Esophagus muscularis mucosa (tissue), 4 donors: ENCODE results near the gene ZSCAN22.
A peak's percentile ranks its signal among the peaks of the same experiment; 100 is the strongest.

Source experiments
- EP300 ChIP-seq: sonication (generic); formaldehyde crosslinking; IDR thresholded peaks from one replicate; pipeline ENCODE4 v1.6.1; 2017; ENCODE audit warnings: antibody characterized with exemption
- POLR2A ChIP-seq: fragments of 450-650 bp; IDR thresholded peaks from one replicate; pipeline ENCODE4 v1.6.1; 2017; ENCODE audit warnings: antibody characterized with exemption, moderate library complexity, mild to moderate bottlenecking, low read depth
- POLR2AphosphoS5 ChIP-seq, 2 donors: sonication (generic); formaldehyde crosslinking; IDR thresholded peaks; one replicate each; pipeline ENCODE4 v1.6.1; 2017; ENCODE audit warnings: antibody characterized with exemption in 2 of 2
- TF ChIP-seq, protein P1 (sequence below), 3 experiments: fragments of 200-600 bp in 2 of 3; fragments of 450-650 bp in 1 of 3; sonication (generic) in 2 of 3; IDR thresholded peaks; one replicate each; pipeline ENCODE4 v1.5.1; 2017 to 2019; ENCODE audit warnings: antibody characterized with exemption in 3 of 3, mild to moderate bottlenecking in 2 of 3, moderate library complexity in 1 of 3

DNA sequence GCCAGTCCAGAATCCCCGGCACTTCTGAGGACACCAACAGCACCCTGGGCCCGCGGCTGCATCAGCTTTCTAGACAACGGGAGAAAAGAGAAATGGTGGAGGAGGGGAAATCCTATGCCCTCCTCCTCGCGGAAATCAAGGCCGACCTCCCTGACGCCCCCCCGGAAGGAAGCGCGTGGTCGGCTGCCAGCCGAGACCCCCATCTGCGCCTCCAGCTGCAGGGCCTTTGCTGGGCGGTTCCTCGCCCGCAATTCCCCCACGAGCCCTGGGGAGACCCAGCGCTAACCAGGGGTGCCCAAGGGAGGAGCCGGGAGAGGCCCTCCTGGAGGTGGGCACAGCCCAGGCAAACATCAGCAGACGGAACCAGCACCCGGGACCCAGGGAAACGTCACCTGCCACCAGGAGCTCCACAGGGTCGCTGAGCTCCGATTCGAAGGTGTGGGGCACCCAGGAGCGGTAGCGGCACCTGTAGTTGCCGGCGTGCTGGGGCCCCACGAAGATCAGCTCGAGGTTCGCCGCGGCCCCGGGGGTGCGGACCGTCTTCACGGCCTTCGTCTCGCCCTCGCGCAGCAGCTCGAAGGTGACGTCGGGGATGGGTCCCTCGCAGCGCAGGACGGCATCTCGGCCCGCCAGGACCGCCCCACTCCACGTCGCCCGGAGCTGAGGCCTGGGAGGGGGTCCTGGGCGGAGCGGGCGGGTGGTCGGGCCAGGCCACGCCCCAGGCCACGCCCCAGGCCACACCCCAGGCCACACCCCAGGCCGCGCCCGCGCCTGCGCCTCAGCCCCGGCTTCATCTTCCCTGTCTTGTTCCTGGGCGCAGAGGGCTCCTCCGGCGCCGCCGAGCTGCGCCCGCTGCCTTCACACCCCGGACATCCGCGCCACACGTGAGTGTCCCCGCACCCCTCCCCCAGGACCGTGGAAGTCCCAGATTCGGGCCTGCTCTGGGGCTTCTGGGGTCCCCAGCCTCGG, 20.5 kb downstream of the ZSCAN22 start:
- TF ChIP-seq EP300: no peak
- TF ChIP-seq, protein P1, sequence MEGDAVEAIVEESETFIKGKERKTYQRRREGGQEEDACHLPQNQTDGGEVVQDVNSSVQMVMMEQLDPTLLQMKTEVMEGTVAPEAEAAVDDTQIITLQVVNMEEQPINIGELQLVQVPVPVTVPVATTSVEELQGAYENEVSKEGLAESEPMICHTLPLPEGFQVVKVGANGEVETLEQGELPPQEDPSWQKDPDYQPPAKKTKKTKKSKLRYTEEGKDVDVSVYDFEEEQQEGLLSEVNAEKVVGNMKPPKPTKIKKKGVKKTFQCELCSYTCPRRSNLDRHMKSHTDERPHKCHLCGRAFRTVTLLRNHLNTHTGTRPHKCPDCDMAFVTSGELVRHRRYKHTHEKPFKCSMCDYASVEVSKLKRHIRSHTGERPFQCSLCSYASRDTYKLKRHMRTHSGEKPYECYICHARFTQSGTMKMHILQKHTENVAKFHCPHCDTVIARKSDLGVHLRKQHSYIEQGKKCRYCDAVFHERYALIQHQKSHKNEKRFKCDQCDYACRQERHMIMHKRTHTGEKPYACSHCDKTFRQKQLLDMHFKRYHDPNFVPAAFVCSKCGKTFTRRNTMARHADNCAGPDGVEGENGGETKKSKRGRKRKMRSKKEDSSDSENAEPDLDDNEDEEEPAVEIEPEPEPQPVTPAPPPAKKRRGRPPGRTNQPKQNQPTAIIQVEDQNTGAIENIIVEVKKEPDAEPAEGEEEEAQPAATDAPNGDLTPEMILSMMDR (IDR thresholded peaks at IDR 0.05): no peak
- TF ChIP-seq POLR2A: no peak
- peak; percentile 18 to 60 for TF ChIP-seq POLR2AphosphoS5 (IDR thresholded peaks at IDR 0.05)
